ENCODE data around the gene GYPB. TPM values are rescaled to one million over a fixed set of nuclear protein-coding genes. Genes with fewer than 3 reads are reported as not detected.

The GYPB gene
- total RNA-seq = not detected in 2 replicates

GRCh38 chr4:144019277-144019676 is at the start of gene GYPB:
Gene GYPB, minus strand, starts transcription at chr4:144019380. Its CDS starts 93 bp downstream, at chr4:144019287.

Other genes with a start within 250 kb of the GYPB start
- 0.74 and 0.84 TPM in 2 replicates for gene GYPE, start 113.8 kb downstream of the GYPB start, total RNA-seq
- gene GYPA, start 121.3 kb upstream of the GYPB start, total RNA-seq = not detected in 2 replicates

Measured in bronchus fibroblast of lung (primary cell).